Neural crest cell (in vitro differentiated cells): ENCODE measurements around the gene SELENOM. TPM values are rescaled to one million over a fixed set of nuclear protein-coding genes. Genes with fewer than 3 reads are reported as not detected.

Experiments
- DNase-seq: peaks from one replicate; pipeline ENCODE4 v3.0.0; 2021; ENCODE audit warnings: low read depth, mixed read lengths, low spot score
- H3K27ac Mint-ChIP-seq: one replicate; pipeline ENCODE4 v1.8.0; 2021; ENCODE audit warnings: mild to moderate bottlenecking, mixed read lengths; ENCODE audit not compliant: unreplicated experiment
- H3K27me3 Mint-ChIP-seq: 2 replicates; pipeline ENCODE4 v1.8.0; 2021; ENCODE audit warnings: low read depth, mild to moderate bottlenecking, mixed read lengths
- H3K36me3 Mint-ChIP-seq: 2 replicates; pipeline ENCODE4 v1.8.0; 2021; ENCODE audit warnings: low read depth, mild to moderate bottlenecking, mixed read lengths
- H3K4me1 Mint-ChIP-seq: 2 replicates; pipeline ENCODE4 v1.8.0; 2021; ENCODE audit warnings: mixed read lengths
- H3K4me3 Mint-ChIP-seq: one replicate; pipeline ENCODE4 v1.8.0; 2021; ENCODE audit warnings: mild to moderate bottlenecking, mixed read lengths
- H3K9me3 Mint-ChIP-seq: 2 replicates; pipeline ENCODE4 v1.8.0; 2021; ENCODE audit warnings: mixed read lengths
- total RNA-seq: library from RNA; stranded (reverse); gene quantifications from 2 replicates; pipeline ENCODE4 v1.2.1, GENCODE V29; 2021
- TF ChIP-seq, protein P1 (sequence below): fragments of 200-600 bp; sonication (generic); conservative IDR thresholded peaks from 2 replicates; pipeline ENCODE4 v1.5.0; 2021; ENCODE audit warnings: antibody characterized with exemption, mild to moderate bottlenecking

Gene SELENOM
- total RNA-seq, 1 donor from 2014 or later, result 10.1 TPM

DNA sequence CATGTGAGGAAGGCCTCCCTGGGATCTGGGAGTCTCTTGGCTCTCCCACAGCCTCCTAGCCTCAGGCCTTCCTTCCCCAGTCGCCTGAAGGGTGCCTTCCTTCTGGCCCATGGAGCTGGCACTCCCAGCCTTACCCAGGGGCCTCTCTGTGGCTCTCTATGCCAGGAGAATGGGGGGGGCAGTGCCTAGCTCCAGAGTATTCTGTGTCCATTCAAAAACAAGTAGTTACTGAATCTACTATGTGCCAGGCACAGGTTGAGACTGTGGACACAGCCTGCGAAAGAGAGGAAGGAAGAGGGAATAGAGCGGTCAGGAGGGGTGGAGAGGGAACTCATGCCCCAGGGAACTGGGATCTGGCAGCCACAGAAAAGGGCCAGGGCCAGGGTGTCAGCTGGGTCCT is 35.7 kb upstream of the SELENOM start:
- DNase-seq, result no peak
- H3K4me3 Mint-ChIP-seq, result no peak overlapping the region
- no peaks in the 10 kb centered on the region for H3K36me3 Mint-ChIP-seq
- peak overlapping the region; percentile 3 for H3K27ac Mint-ChIP-seq
- no peaks in the 10 kb centered on the region for H3K27me3 Mint-ChIP-seq
- peaks cover 6% of the 10 kb centered on the region for H3K9me3 Mint-ChIP-seq
- peaks cover 25% of the 10 kb centered on the region for H3K4me1 Mint-ChIP-seq
- TF ChIP-seq, protein P1, sequence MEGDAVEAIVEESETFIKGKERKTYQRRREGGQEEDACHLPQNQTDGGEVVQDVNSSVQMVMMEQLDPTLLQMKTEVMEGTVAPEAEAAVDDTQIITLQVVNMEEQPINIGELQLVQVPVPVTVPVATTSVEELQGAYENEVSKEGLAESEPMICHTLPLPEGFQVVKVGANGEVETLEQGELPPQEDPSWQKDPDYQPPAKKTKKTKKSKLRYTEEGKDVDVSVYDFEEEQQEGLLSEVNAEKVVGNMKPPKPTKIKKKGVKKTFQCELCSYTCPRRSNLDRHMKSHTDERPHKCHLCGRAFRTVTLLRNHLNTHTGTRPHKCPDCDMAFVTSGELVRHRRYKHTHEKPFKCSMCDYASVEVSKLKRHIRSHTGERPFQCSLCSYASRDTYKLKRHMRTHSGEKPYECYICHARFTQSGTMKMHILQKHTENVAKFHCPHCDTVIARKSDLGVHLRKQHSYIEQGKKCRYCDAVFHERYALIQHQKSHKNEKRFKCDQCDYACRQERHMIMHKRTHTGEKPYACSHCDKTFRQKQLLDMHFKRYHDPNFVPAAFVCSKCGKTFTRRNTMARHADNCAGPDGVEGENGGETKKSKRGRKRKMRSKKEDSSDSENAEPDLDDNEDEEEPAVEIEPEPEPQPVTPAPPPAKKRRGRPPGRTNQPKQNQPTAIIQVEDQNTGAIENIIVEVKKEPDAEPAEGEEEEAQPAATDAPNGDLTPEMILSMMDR, result no peak

DNA sequence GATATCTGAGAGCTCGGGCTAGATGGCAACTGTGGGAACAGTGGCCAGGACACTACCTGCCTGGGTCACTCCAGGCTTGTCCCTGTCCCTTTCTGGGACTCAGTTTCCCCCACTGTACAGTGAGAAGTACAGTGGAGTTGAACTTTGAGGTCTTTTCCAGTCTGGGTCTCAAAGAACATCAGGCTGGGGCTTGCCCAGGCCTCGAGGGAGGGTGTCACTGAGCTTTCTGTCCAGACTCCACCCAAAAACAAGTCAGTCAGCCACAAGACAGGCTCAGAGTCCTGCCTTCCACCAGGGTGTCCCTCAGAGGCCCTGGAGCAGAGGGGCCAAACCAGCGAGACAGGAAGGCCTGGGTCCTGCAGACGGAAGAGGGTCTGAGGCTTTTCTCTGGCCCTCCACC is 34.9 kb upstream of the SELENOM start:
- no peaks in the 10 kb centered on the region for H3K36me3 Mint-ChIP-seq
- H3K27me3 Mint-ChIP-seq, result no peaks in the 10 kb centered on the region
- H3K9me3 Mint-ChIP-seq, result peaks cover 6% of the 10 kb centered on the region
- H3K4me3 Mint-ChIP-seq, result no peak overlapping the region
- peaks cover 27% of the 10 kb centered on the region for H3K4me1 Mint-ChIP-seq
- TF ChIP-seq, protein P1, result no peak
- H3K27ac Mint-ChIP-seq, result no peak overlapping the region
- DNase-seq, result no peak

GRCh38 chr22:31141551-31141950 is 34.2 kb upstream of the SELENOM start:
- no peak for DNase-seq
- TF ChIP-seq, protein P1, result no peak
- Mint-ChIP-seq H3K27ac (peak overlapping the region; percentile 92), H3K27me3 (no peaks in the 10 kb centered on the region), H3K4me1 (peaks cover 30% of the 10 kb centered on the region), H3K9me3 (peaks cover 5% of the 10 kb centered on the region), H3K4me3 (no peak overlapping the region), H3K36me3 (no peaks in the 10 kb centered on the region)

GRCh38 chr22:31140746-31141145 is 33.4 kb upstream of the SELENOM start:
- Mint-ChIP-seq H3K4me1 (peaks cover 30% of the 10 kb centered on the region), H3K4me3 (peak overlapping the region; percentile 91), H3K27me3 (no peaks in the 10 kb centered on the region), H3K9me3 (peaks cover 3% of the 10 kb centered on the region), H3K27ac (peak overlapping the region; percentile 93), H3K36me3 (no peaks in the 10 kb centered on the region)
- no peak for DNase-seq
- TF ChIP-seq, protein P1, result no peak

DNA sequence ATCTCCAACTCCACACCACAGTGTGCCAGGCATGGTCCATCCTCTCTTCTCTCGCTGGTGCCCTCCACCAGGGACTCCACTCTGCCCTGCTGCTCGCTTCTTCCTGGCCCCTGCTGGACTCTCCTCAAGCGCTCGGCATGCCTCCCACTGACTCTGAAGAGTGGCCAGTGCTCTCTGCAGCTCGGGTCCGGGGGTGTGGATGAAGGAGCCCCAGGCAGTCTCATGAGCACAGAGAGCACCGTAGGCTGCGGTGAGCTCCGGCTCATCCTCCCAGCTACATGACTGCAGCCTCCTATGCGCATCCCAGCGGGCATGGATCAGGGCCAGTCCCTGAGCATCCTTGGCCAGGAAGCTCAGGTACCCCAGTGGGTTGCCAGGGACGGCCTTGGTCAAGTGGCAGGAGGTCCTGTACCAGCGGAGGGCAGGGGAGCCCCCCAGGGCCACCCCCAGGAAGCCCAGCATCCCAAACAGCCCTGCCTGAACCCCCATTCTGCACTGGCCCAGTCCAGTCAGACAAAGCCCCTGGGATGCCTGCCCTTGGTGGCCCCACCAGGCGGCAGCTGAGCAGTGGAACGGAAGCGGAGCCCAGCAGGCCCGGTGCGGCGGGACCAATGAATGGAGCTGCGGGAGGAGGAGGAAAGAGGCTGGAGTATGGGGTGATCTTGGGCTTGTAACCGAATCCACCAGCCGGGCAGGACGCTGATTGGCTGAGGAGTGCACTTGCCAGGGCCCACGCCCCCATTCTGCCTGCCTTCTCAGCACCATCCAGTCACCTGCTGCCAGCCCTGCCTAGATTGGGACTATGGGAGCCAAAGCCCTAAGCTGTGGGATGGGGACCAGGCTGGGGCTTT is 32.7 kb upstream of the SELENOM start, which contains the start of gene PLA2G3:
TSS of gene PLA2G3 (minus strand) at position 643 of the 851 bp plus-strand sequence. CDS start at position 489, 154 bp downstream.
- Mint-ChIP-seq H3K4me3 (peak within 1 kb of the TSS; percentile 91), H3K27me3 (no peaks in the 10 kb centered on the region), H3K9me3 (peaks cover under 1% of the 10 kb centered on the region), H3K36me3 (no peaks in the 10 kb centered on the region), H3K27ac (peak within 1 kb of the TSS; percentile 93), H3K4me1 (peaks cover 30% of the 10 kb centered on the region)
- peak; percentile 76 for DNase-seq
- TF ChIP-seq, protein P1, result no peak
